Hematopoietic multipotent progenitor cell treated with erythropoietin and hydrocortisone succinate and interleukin-3 and kit ligand, for 17 days (in vitro differentiated cells): Measurements from ENCODE around the gene TMEM245.
"Not testable (repeated sequence)": the region's sequence is repeated elsewhere in the genome, so short reads cannot be mapped to it uniquely, and the experiment has no call there.

ENCODE experiments used
- DNase-seq: peaks from one replicate; pipeline ENCODE4 v3.0.0-alpha.2; 2015; ENCODE audit warnings: low spot score

Gene TMEM245

GRCh38 chr9:109132567-109133021 lies 12.8 kb upstream of the TMEM245 start:
- DNase-seq = peak; percentile 50

- DNase-seq = no peak
Measured at GRCh38 chr9:109129470-109130197, 9.9 kb upstream of the TMEM245 start.

- DNase-seq = not testable (repeated sequence)
Measured at GRCh38 chr9:109126671-109127070, 6.9 kb upstream of the TMEM245 start.

GRCh38 chr9:109124121-109124520 lies 4.4 kb upstream of the TMEM245 start:
- peak; percentile 22 for DNase-seq

GRCh38 chr9:109122726-109123621 lies 3.2 kb upstream of the TMEM245 start:
- DNase-seq = peak; percentile 93

- DNase-seq = peak; percentile 20
Measured at GRCh38 chr9:109121232-109121796, 1.6 kb upstream of the TMEM245 start.

- no peak for DNase-seq
Measured at GRCh38 chr9:109120204-109120789, 550 bp upstream of the TMEM245 start.

GRCh38 chr9:109118808-109119438 lies 824 bp downstream of the TMEM245 start:
- DNase-seq = no peak

GRCh38 chr9:109117856-109118807 lies 1.6 kb downstream of the TMEM245 start:
- peak; percentile 94 for DNase-seq

GRCh38 chr9:109115931-109116526 lies 3.7 kb downstream of the TMEM245 start:
- DNase-seq = peak; percentile 53

- peak; percentile 39 for DNase-seq
Measured at GRCh38 chr9:109114670-109115069, 5.1 kb downstream of the TMEM245 start.

GRCh38 chr9:109113892-109114609 lies 5.7 kb downstream of the TMEM245 start:
- peak; percentile 31 for DNase-seq

GRCh38 chr9:109113254-109113653 lies 6.5 kb downstream of the TMEM245 start:
- peak; percentile 17 for DNase-seq

GRCh38 chr9:109110329-109111021 lies 9.3 kb downstream of the TMEM245 start:
- peak; percentile 67 for DNase-seq

- DNase-seq = no peak
Measured at GRCh38 chr9:109109967-109110328, 9.8 kb downstream of the TMEM245 start.

GRCh38 chr9:109108318-109108717 lies 11.4 kb downstream of the TMEM245 start:
- DNase-seq = no peak

- peak; percentile 84 for DNase-seq
Measured at GRCh38 chr9:109107402-109108240, 12.1 kb downstream of the TMEM245 start.

- DNase-seq = peak; percentile 57
Measured at GRCh38 chr9:109101810-109102209, 17.9 kb downstream of the TMEM245 start.
